Breast epithelium (tissue), 4 donors: Measurements from ENCODE around the gene TMEM207. TPM values are rescaled to one million over a fixed set of nuclear protein-coding genes. Genes with fewer than 3 reads are reported as not detected.
A peak's percentile ranks its signal among the peaks of the same experiment; 100 is the strongest.

Experiments used
- DNase-seq, 2 donors: peaks; one replicate each; pipeline ENCODE4 v3.0.0-alpha.2; 2019; ENCODE audit warnings: low spot score in 2 of 2
- H3K27ac ChIP-seq, 2 donors: fragments of 200-600 bp; sonication (generic) in 1 of 2; one replicate each; pipeline ENCODE4 v1.5.1; 2016 to 2019; ENCODE audit warnings: mild to moderate bottlenecking in 1 of 2
- H3K27me3 ChIP-seq, 2 donors: fragments of 200-600 bp; sonication (generic) in 1 of 2; one replicate each; pipeline versions ENCODE4 v1.5.1 to v1.6.0; 2017 to 2019; ENCODE audit warnings: control low read depth in 1 of 2, mild to moderate bottlenecking in 1 of 2
- H3K36me3 ChIP-seq: fragments of 200-600 bp; one replicate; pipeline ENCODE4 v1.5.1; 2019
- H3K4me1 ChIP-seq, 2 donors: fragments of 200-600 bp; sonication (generic); one replicate each; pipeline ENCODE4 v1.5.1; 2016 to 2019; ENCODE audit warnings: control low read depth in 1 of 2
- H3K4me3 ChIP-seq, 3 donors: fragments of 200-600 bp; sonication (generic); 1 replicate in 2 of 3; 2 replicates in 1 of 3; pipeline ENCODE4 v1.5.1; 2016 to 2019; ENCODE audit warnings: mild to moderate bottlenecking in 3 of 3, moderate library complexity in 2 of 3
- H3K9me3 ChIP-seq, 2 donors: fragments of 200-600 bp; sonication (generic) in 1 of 2; one replicate each; pipeline ENCODE4 v1.5.1; 2016 to 2019; ENCODE audit warnings: control low read depth in 1 of 2
- CTCF ChIP-seq, 3 donors: fragments of 450-650 bp; IDR thresholded peaks; one replicate each; pipeline ENCODE4 v1.5.1; 2016 to 2017; ENCODE audit warnings: antibody characterized with exemption in 3 of 3, mild to moderate bottlenecking in 3 of 3, moderate library complexity in 3 of 3
- POLR2A ChIP-seq: fragments of 450-650 bp; IDR thresholded peaks from one replicate; pipeline ENCODE4 v1.6.1; 2016; ENCODE audit warnings: antibody characterized with exemption, mild to moderate bottlenecking, moderate library complexity
- POLR2AphosphoS5 ChIP-seq, 3 donors: sonication (generic); formaldehyde crosslinking; IDR thresholded peaks; one replicate each; pipeline ENCODE4 v1.6.1; 2017; ENCODE audit warnings: antibody characterized with exemption in 3 of 3
- intact Hi-C: fragments of 100-400 bp; cut with DNase I; formaldehyde crosslinking; loops from one replicate; pipeline ENCODE4 v1.15.1; 2023; ENCODE audit warnings: low total_unique reads
- total RNA-seq, 3 donors: library from RNA; depleted of rRNA; stranded (reverse); fragments of >200 nt; gene quantifications; one replicate each; pipeline ENCODE4 v1.1.0, GENCODE V29; 2016

Gene TMEM207
- total RNA-seq, 3 donors from 2014 or later: not detected

GRCh38 chr3:190429681-190430080, 20.0 kb downstream of the TMEM207 start:
- H3K27me3 ChIP-seq: no peaks in the 10 kb centered on the region
- TF ChIP-seq POLR2A (no peak), POLR2AphosphoS5 (IDR thresholded peaks at IDR 0.05) (no peak), CTCF (IDR thresholded peaks at IDR 0.05) (no peak)
- no peaks in the 10 kb centered on the region for H3K4me1 ChIP-seq
- H3K27ac ChIP-seq: no peak overlapping the region
- DNase-seq: no peak
- no peak overlapping the region for H3K4me3 ChIP-seq
- intact Hi-C loops: no loop called here
- H3K36me3 ChIP-seq: no peaks in the 10 kb centered on the region
- H3K9me3 ChIP-seq: no peaks in the 10 kb centered on the region

GRCh38 chr3:190426806-190427507, 22.7 kb downstream of the TMEM207 start:
- Histone ChIP-seq H3K36me3 (no peaks in the 10 kb centered on the region), H3K4me1 (no peaks in the 10 kb centered on the region), H3K27ac (no peak overlapping the region), H3K4me3 (no peak overlapping the region), H3K9me3 (no peaks in the 10 kb centered on the region), H3K27me3 (no peaks in the 10 kb centered on the region)
- intact Hi-C loops: no loop called here
- TF ChIP-seq CTCF (IDR thresholded peaks at IDR 0.05) (no peak), POLR2AphosphoS5 (IDR thresholded peaks at IDR 0.05) (no peak), POLR2A (no peak)
- no peak for DNase-seq

GRCh38 chr3:190425833-190426232, 23.9 kb downstream of the TMEM207 start:
- no peak for TF ChIP-seq CTCF (IDR thresholded peaks at IDR 0.05)
- no peak for TF ChIP-seq POLR2AphosphoS5 (IDR thresholded peaks at IDR 0.05)
- TF ChIP-seq POLR2A: no peak
- Histone ChIP-seq H3K4me1 (no peaks in the 10 kb centered on the region), H3K4me3 (no peak overlapping the region), H3K27me3 (no peaks in the 10 kb centered on the region), H3K27ac (no peak overlapping the region), H3K9me3 (no peaks in the 10 kb centered on the region), H3K36me3 (no peaks in the 10 kb centered on the region)
- intact Hi-C loops: no loop called here
- no peak for DNase-seq

GRCh38 chr3:190424478-190425439, 24.9 kb downstream of the TMEM207 start:
- H3K4me3 ChIP-seq: no peak overlapping the region
- peak in 1 of 2 donors; percentile 23 for DNase-seq
- no peaks in the 10 kb centered on the region for H3K27me3 ChIP-seq
- H3K9me3 ChIP-seq: no peaks in the 10 kb centered on the region
- no peak overlapping the region for H3K27ac ChIP-seq
- H3K36me3 ChIP-seq: no peaks in the 10 kb centered on the region
- TF ChIP-seq POLR2AphosphoS5 (IDR thresholded peaks at IDR 0.05) (peak in 1 of 3 donors; percentile 11), POLR2A (no peak), CTCF (IDR thresholded peaks at IDR 0.05) (peak; percentile 62 to 66 (median 62))
- no peaks in the 10 kb centered on the region for H3K4me1 ChIP-seq
- intact Hi-C loops: no loop called here

GRCh38 chr3:190424108-190424477, 25.6 kb downstream of the TMEM207 start:
- H3K9me3 ChIP-seq: no peaks in the 10 kb centered on the region
- TF ChIP-seq POLR2A (no peak), CTCF (IDR thresholded peaks at IDR 0.05) (no peak), POLR2AphosphoS5 (IDR thresholded peaks at IDR 0.05) (no peak)
- H3K4me1 ChIP-seq: no peaks in the 10 kb centered on the region
- intact Hi-C loops: no loop called here
- no peaks in the 10 kb centered on the region for H3K27me3 ChIP-seq
- DNase-seq: no peak
- H3K36me3 ChIP-seq: no peaks in the 10 kb centered on the region
- H3K4me3 ChIP-seq: no peak overlapping the region
- no peak overlapping the region for H3K27ac ChIP-seq
